Measurements from ENCODE around the gene PRUNE1.

PRUNE1 gene

GRCh38 chr1:151008244-151009205 lies at the start of gene PRUNE1:
TSS of gene PRUNE1 (plus strand) at chr1:151008449. CDS start at chr1:151008633, 184 bp downstream.
- peak; percentile 95 for DNase-seq

- no peak for DNase-seq
Measured at GRCh38 chr1:150960646-150961045, 47.6 kb upstream of the PRUNE1 start.

GRCh38 chr1:150961756-150962155 lies 46.5 kb upstream of the PRUNE1 start:
- no peak for DNase-seq

GRCh38 chr1:150963321-150964163 lies 44.7 kb upstream of the PRUNE1 start:
- no peak for DNase-seq

GRCh38 chr1:150964164-150964489 lies 44.1 kb upstream of the PRUNE1 start:
- DNase-seq, result no peak

- DNase-seq, result no peak
Measured at GRCh38 chr1:150965605-150966004, 42.6 kb upstream of the PRUNE1 start.

GRCh38 chr1:150966011-150966410 lies 42.2 kb upstream of the PRUNE1 start:
- no peak for DNase-seq

GRCh38 chr1:150967936-150968335 lies 40.3 kb upstream of the PRUNE1 start:
- DNase-seq, result no peak

- DNase-seq, result no peak
Measured at GRCh38 chr1:150968491-150968890, 39.8 kb upstream of the PRUNE1 start.

- no peak for DNase-seq
Measured at GRCh38 chr1:150969626-150970025, 38.6 kb upstream of the PRUNE1 start.

GRCh38 chr1:150970808-150971582 lies 37.3 kb upstream of the PRUNE1 start:
- DNase-seq, result no peak

GRCh38 chr1:150971583-150972416 lies 36.4 kb upstream of the PRUNE1 start:
- peak; percentile 30 for DNase-seq

- DNase-seq, result peak; percentile 18
Measured at GRCh38 chr1:150972417-150972940, 35.8 kb upstream of the PRUNE1 start.

- DNase-seq, result no peak
Measured at GRCh38 chr1:150973258-150973835, 34.9 kb upstream of the PRUNE1 start.

GRCh38 chr1:150973836-150974579 lies 34.2 kb upstream of the PRUNE1 start:
- peak; percentile 43 for DNase-seq

- peak; percentile 76 for DNase-seq
Measured at GRCh38 chr1:150974580-150975478, 33.4 kb upstream of the PRUNE1 start, which contains the start of gene CERS2. TSS of gene CERS2 (minus strand) at chr1:150974835. CDS start at chr1:150969090, 5,745 bp downstream.

- peak; percentile 44 for DNase-seq
Measured at GRCh38 chr1:150976401-150976821, 31.8 kb upstream of the PRUNE1 start.

- peak; percentile 99 for DNase-seq
Measured at GRCh38 chr1:150976879-150977694, 31.2 kb upstream of the PRUNE1 start.

Data from hematopoietic multipotent progenitor cell treated with erythropoietin and hydrocortisone succinate and interleukin-3 and kit ligand, for 8 days (in vitro differentiated cells).